DND-41 (cell line): ENCODE results near the gene PIK3CB.
"Not testable (repeated sequence)": the region's sequence is repeated elsewhere in the genome, so short reads cannot be mapped to it uniquely, and the experiment has no call there.

Experiments
- ATAC-seq: fragments of 200-7000 bp; cut with Tn5 transposase; 3 replicates; pipeline ENCODE4 v1.9.1; 2021; ENCODE audit warnings: low read depth; ENCODE audit not compliant: insufficient read depth
- DNase-seq: peaks from one replicate; pipeline ENCODE4 v3.0.0-alpha.2; 2020
- H2AFZ ChIP-seq: 2 replicates; pipeline ENCODE4 v1.6.0; 2012; ENCODE audit warnings: low read depth, low read length
- H3K27ac ChIP-seq: 2 replicates; pipeline ENCODE4 v1.5.1; 2012; ENCODE audit warnings: low read length, inconsistent platforms
- H3K27me3 ChIP-seq: fragments of 200-600 bp; sonication (generic); 2 replicates; pipeline ENCODE4 v1.6.0; 2012; ENCODE audit warnings: low read length, mild to moderate bottlenecking, inconsistent platforms; ENCODE audit not compliant: insufficient read depth, poor library complexity
- H3K36me3 ChIP-seq: 2 replicates; pipeline ENCODE4 v1.5.1; 2012; ENCODE audit warnings: low read length, inconsistent platforms; ENCODE audit not compliant: insufficient read depth
- H3K4me1 ChIP-seq: 2 replicates; pipeline ENCODE4 v1.5.1; 2012; ENCODE audit warnings: mild to moderate bottlenecking, low read length; ENCODE audit not compliant: insufficient read depth
- H3K4me2 ChIP-seq: 2 replicates; pipeline ENCODE4 v1.6.0; 2012; ENCODE audit warnings: mild to moderate bottlenecking, moderate library complexity, low read length, inconsistent platforms; ENCODE audit not compliant: insufficient read depth
- H3K4me3 ChIP-seq, 2 experiments: fragments of 200-600 bp in 1 of 2; shearing (Covaris generic) in 1 of 2; 2 replicates each; pipeline ENCODE4 v1.5.1; 2012 to 2016; ENCODE audit warnings: inconsistent platforms in 2 of 2, low read length in 2 of 2, mild to moderate bottlenecking in 2 of 2, low read depth in 1 of 2, moderate library complexity in 1 of 2
- H3K79me2 ChIP-seq: 2 replicates; pipeline ENCODE4 v1.6.0; 2012; ENCODE audit warnings: low read length, inconsistent platforms; ENCODE audit not compliant: insufficient read depth
- H3K9ac ChIP-seq: 2 replicates; pipeline ENCODE4 v1.6.0; 2012; ENCODE audit warnings: low read depth, mild to moderate bottlenecking, inconsistent platforms, low read length, moderate library complexity
- H3K9me3 ChIP-seq: 2 replicates; pipeline ENCODE4 v1.5.1; 2012; ENCODE audit warnings: low read length, moderate library complexity, mild to moderate bottlenecking, inconsistent platforms; ENCODE audit not compliant: insufficient read depth, severe bottlenecking
- H4K20me1 ChIP-seq: 2 replicates; pipeline ENCODE4 v1.6.0; 2012; ENCODE audit warnings: low read length; ENCODE audit not compliant: insufficient read depth
- EZH2 ChIP-seq: IDR thresholded peaks from 3 replicates; pipeline ENCODE4 v1.6.1; 2012; ENCODE audit warnings: borderline replicate concordance, low read depth, mild to moderate bottlenecking, moderate library complexity, low read length, inconsistent platforms; ENCODE audit not compliant: severe bottlenecking
- TF ChIP-seq, protein P1 (sequence below): IDR thresholded peaks from 2 replicates; pipeline ENCODE4 v1.5.1; 2012; ENCODE audit warnings: borderline replicate concordance, low read length, moderate library complexity, mild to moderate bottlenecking; ENCODE audit not compliant: poor library complexity, severe bottlenecking; ENCODE audit errors: extremely low read depth

Gene PIK3CB

DNA sequence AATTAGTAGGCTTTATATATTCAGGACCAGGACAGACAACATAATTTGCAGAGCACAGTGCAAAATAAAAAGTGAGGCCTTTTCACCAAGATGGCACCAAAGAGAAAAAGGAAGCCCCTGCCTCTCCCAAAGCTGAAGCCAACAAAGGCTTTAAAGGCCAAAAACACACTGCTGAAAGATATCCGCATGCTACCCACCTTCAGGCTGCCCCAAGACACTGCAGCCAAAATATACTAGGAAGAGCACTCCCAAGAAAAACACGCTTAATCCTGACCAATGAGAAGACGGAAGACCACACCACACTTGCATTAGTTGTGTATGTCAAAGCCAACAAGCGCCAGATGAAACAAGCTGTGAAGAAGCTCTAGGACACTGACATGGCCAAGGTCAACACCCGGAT, 38.0 kb downstream of the PIK3CB start:
- no peak overlapping the region for H3K4me3 ChIP-seq
- H3K27me3 ChIP-seq = no peaks in the 10 kb centered on the region
- H4K20me1 ChIP-seq = peaks cover 5% of the 10 kb centered on the region; the same call in 1 of the 2 replicates
- H3K4me2 ChIP-seq = no peak overlapping the region
- H3K9me3 ChIP-seq = no peaks in the 10 kb centered on the region
- no peak for DNase-seq
- no peak for TF ChIP-seq EZH2
- TF ChIP-seq, protein P1, sequence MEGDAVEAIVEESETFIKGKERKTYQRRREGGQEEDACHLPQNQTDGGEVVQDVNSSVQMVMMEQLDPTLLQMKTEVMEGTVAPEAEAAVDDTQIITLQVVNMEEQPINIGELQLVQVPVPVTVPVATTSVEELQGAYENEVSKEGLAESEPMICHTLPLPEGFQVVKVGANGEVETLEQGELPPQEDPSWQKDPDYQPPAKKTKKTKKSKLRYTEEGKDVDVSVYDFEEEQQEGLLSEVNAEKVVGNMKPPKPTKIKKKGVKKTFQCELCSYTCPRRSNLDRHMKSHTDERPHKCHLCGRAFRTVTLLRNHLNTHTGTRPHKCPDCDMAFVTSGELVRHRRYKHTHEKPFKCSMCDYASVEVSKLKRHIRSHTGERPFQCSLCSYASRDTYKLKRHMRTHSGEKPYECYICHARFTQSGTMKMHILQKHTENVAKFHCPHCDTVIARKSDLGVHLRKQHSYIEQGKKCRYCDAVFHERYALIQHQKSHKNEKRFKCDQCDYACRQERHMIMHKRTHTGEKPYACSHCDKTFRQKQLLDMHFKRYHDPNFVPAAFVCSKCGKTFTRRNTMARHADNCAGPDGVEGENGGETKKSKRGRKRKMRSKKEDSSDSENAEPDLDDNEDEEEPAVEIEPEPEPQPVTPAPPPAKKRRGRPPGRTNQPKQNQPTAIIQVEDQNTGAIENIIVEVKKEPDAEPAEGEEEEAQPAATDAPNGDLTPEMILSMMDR = no peak
- ATAC-seq = no peak
- H3K79me2 ChIP-seq = peaks cover 44% of the 10 kb centered on the region
- no peak overlapping the region for H3K27ac ChIP-seq
- peaks cover 6% of the 10 kb centered on the region for H3K36me3 ChIP-seq
- no peak overlapping the region for H2AFZ ChIP-seq
- H3K4me1 ChIP-seq = no peaks in the 10 kb centered on the region
- H3K9ac ChIP-seq = no peak overlapping the region

DNA sequence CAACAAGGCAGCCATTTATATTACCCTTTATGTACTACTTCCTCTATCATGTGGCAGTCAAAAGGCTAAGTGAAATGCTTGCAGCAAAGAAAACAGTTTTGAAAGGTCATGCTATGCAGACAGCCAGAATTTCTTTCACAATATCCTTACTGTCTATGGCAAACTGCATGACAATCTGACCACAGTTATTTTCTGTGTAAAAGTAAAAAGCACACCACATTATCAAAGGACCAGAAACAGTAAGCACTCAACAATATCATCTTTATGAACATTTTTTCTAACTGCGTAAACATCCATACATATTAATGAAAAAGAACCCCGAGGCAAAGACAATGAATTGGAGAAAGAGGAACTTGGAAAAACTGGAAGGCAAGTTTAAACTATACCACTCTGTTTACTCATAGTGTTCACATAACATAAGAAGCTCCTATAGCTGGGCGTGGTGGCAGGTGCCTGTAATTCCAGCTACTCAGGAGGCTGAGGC, 47.9 kb downstream of the PIK3CB start:
- Histone ChIP-seq H3K4me2 (no peak overlapping the region), H4K20me1 (no peaks in the 10 kb centered on the region), H3K27me3 (no peaks in the 10 kb centered on the region), H3K4me3 (no peak overlapping the region), H3K4me1 (peaks cover 3% of the 10 kb centered on the region; the same call in 1 of the 2 replicates), H3K9ac (no peak overlapping the region), H3K36me3 (peaks cover 9% of the 10 kb centered on the region; the same call in 1 of the 2 replicates), H3K27ac (no peak overlapping the region), H3K79me2 (0 out of 2 replicates have a peak, but pooled peaks cover 2% of the 10 kb centered on the region), H2AFZ (no peak overlapping the region), H3K9me3 (no peaks in the 10 kb centered on the region)
- no peak for ATAC-seq
- no peak for DNase-seq
- TF ChIP-seq, protein P1 = no peak
- TF ChIP-seq EZH2 = no peak

DNA sequence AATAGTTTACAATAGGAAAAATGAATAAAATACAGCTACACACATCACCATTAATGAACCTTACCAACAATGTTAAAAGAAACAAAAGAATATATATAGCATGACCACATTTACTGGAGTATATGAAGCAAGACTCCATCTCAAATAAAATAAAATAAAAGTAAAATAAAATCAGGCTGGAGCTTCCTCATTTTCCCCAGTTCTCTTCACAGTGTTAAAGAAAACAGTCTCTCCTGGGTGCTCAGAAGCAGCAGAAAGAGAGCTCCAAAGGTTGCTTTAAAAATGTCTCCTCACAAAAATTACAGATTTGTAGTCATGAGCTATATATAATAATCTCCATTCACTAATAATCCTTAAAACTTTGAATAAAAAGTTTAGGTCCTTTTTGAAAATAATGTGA, 48.8 kb downstream of the PIK3CB start:
- peaks cover 9% of the 10 kb centered on the region; the same call in 1 of the 2 replicates for H3K36me3 ChIP-seq
- H3K27me3 ChIP-seq = no peaks in the 10 kb centered on the region
- H3K79me2 ChIP-seq = 0 out of 2 replicates have a peak, but pooled peaks cover 2% of the 10 kb centered on the region
- H3K27ac ChIP-seq = no peak overlapping the region
- H3K9ac ChIP-seq = no peak overlapping the region
- H3K4me1 ChIP-seq = peaks cover 12% of the 10 kb centered on the region
- H3K4me2 ChIP-seq = no peak overlapping the region
- DNase-seq (no peak), ATAC-seq (no peak)
- no peaks in the 10 kb centered on the region for H4K20me1 ChIP-seq
- no peaks in the 10 kb centered on the region for H3K9me3 ChIP-seq
- H2AFZ ChIP-seq = no peak overlapping the region
- H3K4me3 ChIP-seq = no peak overlapping the region
- no peak for TF ChIP-seq EZH2
- TF ChIP-seq, protein P1 = no peak

DNA sequence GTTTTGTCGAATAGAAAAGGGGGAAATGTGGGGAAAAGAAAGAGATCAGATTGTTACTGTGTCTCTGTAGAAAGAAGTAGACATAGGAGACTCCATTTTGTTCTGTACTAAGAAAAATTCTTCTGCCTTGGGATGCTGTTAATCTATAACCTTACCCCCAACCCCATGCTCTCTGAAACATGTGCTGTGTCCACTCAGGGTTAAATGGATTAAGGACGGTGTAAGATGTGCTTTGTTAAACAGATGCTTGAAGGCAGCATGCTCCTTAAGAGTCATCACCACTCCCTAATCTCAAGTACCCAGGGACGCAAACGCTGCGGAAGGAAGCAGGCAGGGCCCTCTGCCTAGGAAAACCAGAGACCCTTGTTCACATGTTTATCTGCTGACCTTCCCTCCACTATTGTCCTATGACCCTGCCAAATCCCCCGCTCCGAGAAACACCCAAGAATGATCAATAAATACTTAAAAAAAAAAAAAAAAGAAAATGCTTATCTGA, 49.3 kb downstream of the PIK3CB start:
- not testable (repeated sequence) for H2AFZ ChIP-seq, H3K27me3 ChIP-seq, H3K9ac ChIP-seq, DNase-seq, H3K4me3 ChIP-seq, H4K20me1 ChIP-seq, H3K79me2 ChIP-seq, ATAC-seq, H3K36me3 ChIP-seq, H3K4me2 ChIP-seq, H3K27ac ChIP-seq, H3K9me3 ChIP-seq
- peaks cover 17% of the 10 kb centered on the region for H3K4me1 ChIP-seq
